Measurements from ENCODE around the gene BRD9. TPM values are rescaled to one million over a fixed set of nuclear protein-coding genes. Genes with fewer than 3 reads are reported as not detected.

The BRD9 gene
- total RNA-seq, 2 donors from 2014 or later, result 58.2 to 67.9 TPM

DNA sequence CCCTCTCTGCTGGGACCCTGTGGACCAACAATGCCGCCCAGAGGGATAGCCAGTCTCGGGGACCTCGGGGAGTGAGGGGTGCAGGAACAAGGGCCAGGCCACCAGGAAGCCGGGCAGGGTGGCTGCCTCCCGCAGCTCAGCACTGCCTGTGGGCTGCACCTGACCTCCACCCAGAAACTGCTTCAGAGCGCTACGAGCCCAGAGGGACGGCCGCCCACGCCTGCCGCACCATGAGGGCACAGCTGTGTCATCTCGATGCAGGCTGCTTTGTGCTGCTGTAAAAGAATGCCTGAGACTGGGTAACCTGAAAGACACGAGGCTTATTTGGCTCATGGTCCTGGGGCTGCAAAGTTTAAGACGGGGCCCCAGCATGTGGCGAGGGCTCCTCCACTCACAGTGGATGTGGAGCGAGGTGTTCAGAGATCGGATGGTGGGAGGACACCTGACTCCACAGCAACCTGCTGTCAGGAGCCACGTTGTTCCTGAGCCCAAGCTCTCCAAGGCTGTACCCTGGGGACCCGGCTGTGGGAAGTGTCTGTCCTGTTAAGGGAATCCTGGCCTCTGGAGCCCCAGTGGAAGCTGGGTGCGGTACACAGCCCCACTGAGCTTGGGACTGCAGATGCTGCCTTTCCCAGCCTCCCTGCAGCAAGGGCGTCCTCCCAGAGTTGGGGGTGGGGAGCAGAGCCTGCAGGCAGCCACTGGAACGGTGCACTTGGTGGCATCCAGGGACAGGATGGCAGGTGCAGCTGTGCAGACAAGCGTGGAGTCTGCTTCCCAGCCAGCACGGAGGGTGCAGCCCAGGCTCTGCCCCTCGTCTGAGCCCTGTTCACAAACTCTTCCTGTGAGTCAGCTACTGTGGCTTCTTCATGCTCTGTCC is 30.0 kb downstream of the BRD9 start:
- no peaks in the 10 kb centered on the region for H3K27me3 Mint-ChIP-seq (ENCODE audit: insufficient read depth)
- DNase-seq, result no peak
- no peaks in the 10 kb centered on the region for H3K9me3 ChIP-seq (ENCODE audit: control insufficient read depth, low read length)
- 94 to 97% methylated on average over 19 to 25 of the region's 25 CpGs for WGBS, 2 experiments (ENCODE audit: insufficient coverage in 1 of 2, insufficient read length in 1 of 2)
- H3K27me3 ChIP-seq (ENCODE audit: control insufficient read depth, insufficient read depth, low read length, poor library complexity, severe bottlenecking), result no peaks in the 10 kb centered on the region
- TF ChIP-seq, protein P1, sequence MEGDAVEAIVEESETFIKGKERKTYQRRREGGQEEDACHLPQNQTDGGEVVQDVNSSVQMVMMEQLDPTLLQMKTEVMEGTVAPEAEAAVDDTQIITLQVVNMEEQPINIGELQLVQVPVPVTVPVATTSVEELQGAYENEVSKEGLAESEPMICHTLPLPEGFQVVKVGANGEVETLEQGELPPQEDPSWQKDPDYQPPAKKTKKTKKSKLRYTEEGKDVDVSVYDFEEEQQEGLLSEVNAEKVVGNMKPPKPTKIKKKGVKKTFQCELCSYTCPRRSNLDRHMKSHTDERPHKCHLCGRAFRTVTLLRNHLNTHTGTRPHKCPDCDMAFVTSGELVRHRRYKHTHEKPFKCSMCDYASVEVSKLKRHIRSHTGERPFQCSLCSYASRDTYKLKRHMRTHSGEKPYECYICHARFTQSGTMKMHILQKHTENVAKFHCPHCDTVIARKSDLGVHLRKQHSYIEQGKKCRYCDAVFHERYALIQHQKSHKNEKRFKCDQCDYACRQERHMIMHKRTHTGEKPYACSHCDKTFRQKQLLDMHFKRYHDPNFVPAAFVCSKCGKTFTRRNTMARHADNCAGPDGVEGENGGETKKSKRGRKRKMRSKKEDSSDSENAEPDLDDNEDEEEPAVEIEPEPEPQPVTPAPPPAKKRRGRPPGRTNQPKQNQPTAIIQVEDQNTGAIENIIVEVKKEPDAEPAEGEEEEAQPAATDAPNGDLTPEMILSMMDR (conservative IDR thresholded peaks at IDR 0.05), result no peak
- no peak overlapping the region for H3K27ac ChIP-seq (ENCODE audit: low read depth, low read length)
- peaks cover 52% of the 10 kb centered on the region for H3K36me3 ChIP-seq (ENCODE audit: control insufficient read depth, insufficient read depth, low read length)
- no peak overlapping the region for H3K4me3 Mint-ChIP-seq
- H3K9me3 Mint-ChIP-seq, result no peaks in the 10 kb centered on the region
- H3K4me1 Mint-ChIP-seq, result peaks cover 5% of the 10 kb centered on the region
- peaks cover 37% of the 10 kb centered on the region for H3K36me3 Mint-ChIP-seq (ENCODE audit: low read depth)
- no peak overlapping the region for H3K4me3 ChIP-seq (ENCODE audit: low read length)
- H3K9ac ChIP-seq (ENCODE audit: extremely low read depth, low read length, poor library complexity, severe bottlenecking), result no peak overlapping the region
- H3K27ac Mint-ChIP-seq, result no peak overlapping the region
- H3K4me1 ChIP-seq (ENCODE audit: control insufficient read depth, insufficient read depth, low read length), result no peaks in the 10 kb centered on the region

DNA sequence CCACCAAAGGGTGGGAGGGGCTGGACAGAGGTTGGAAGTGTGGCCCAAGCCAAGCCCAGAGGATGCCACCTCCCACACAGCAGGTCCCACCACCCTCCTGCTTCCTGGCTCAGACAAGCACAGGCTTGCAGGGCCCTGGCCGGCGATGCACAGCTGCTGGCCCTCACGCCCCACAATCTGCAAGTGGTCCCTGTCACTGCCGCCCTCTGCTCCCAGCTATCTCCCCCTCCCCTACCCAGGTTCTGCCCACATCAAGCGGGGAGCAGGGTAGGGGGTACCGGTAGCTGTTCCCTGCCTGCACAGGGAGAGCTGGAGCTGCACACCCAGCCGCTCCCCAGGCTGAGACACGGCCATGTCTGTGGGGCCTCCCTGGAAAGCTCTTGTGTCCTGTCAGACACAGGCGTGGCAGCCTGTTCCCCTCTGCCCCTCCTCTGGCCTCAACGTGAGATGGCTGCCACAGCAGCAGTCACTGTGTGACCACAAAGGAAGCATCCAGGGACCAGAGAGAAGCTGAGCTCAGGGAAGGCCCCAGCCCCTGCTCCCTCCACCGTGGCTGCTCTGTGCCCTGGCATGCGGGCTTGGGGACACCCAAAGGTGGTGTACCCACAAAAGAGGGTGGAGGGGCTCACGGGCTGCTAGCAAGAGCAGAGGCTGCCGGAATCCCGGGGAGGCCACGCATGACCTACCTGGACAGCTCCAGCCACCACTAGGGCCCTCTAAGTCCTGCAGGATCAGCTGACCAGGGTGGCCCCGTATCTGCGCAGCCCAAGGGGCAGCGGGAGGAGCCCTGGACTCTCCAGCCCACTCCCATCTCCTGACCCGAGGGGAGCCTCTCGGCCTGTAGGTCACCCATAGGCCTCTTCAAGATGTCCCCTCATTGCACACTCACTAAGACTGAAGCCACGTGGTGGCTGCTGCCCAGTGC is 30.9 kb downstream of the BRD9 start:
- WGBS, 2 experiments (ENCODE audit: insufficient coverage in 1 of 2, insufficient read length in 1 of 2), result 88 to 94% methylated on average over 7 to 22 of the region's 22 CpGs
- TF ChIP-seq, protein P1 (conservative IDR thresholded peaks at IDR 0.05), result no peak
- no peaks in the 10 kb centered on the region for H3K27me3 Mint-ChIP-seq (ENCODE audit: insufficient read depth)
- H3K4me3 ChIP-seq (ENCODE audit: low read length), result no peak overlapping the region
- H3K27me3 ChIP-seq (ENCODE audit: control insufficient read depth, insufficient read depth, low read length, poor library complexity, severe bottlenecking), result no peaks in the 10 kb centered on the region
- DNase-seq, result no peak
- H3K9ac ChIP-seq (ENCODE audit: extremely low read depth, low read length, poor library complexity, severe bottlenecking), result no peak overlapping the region
- H3K9me3 ChIP-seq (ENCODE audit: control insufficient read depth, low read length), result no peaks in the 10 kb centered on the region
- H3K4me3 Mint-ChIP-seq, result no peak overlapping the region
- peaks cover 5% of the 10 kb centered on the region for H3K4me1 Mint-ChIP-seq
- H3K27ac Mint-ChIP-seq, result no peak overlapping the region
- H3K36me3 ChIP-seq (ENCODE audit: control insufficient read depth, insufficient read depth, low read length), result peaks cover 44% of the 10 kb centered on the region
- H3K4me1 ChIP-seq (ENCODE audit: control insufficient read depth, insufficient read depth, low read length), result no peaks in the 10 kb centered on the region
- H3K9me3 Mint-ChIP-seq, result no peaks in the 10 kb centered on the region
- H3K36me3 Mint-ChIP-seq (ENCODE audit: low read depth), result peaks cover 32% of the 10 kb centered on the region
- no peak overlapping the region for H3K27ac ChIP-seq (ENCODE audit: low read depth, low read length)

DNA sequence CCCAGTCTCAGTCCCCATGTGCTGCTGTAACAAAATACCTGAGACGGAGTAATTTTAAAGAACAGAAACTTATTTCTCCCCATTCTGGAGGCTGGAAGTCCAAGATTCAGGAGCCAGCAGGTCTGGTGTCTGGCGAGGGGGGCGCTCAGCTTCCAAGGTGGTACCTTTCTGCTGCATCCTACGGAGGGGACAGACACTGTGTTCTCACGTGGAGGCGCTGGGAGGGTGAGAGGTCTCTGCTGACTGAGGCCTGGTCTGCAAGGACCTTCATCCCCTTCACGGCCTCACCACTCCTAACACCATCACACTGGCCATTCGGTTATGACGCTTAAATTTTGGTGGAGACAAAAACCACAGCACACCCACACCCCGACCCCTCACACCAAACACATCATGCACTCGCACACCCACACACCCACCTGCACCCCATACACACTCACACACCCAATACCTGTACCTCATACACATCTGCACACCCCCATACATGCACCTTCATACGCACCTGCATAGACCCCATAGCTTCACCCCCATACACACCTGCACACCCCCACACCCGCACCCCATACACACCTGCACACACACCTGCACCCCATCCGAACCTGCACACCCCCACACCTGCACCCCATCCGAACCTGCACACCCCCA is 32.0 kb downstream of the BRD9 start:
- Histone ChIP-seq H3K36me3 (ENCODE audit: control insufficient read depth, insufficient read depth, low read length) (peaks cover 33% of the 10 kb centered on the region), H3K27ac (ENCODE audit: low read depth, low read length) (no peak overlapping the region), H3K4me3 (ENCODE audit: low read length) (no peak overlapping the region), H3K27me3 (ENCODE audit: control insufficient read depth, insufficient read depth, low read length, poor library complexity, severe bottlenecking) (no peaks in the 10 kb centered on the region), H3K4me1 (ENCODE audit: control insufficient read depth, insufficient read depth, low read length) (no peaks in the 10 kb centered on the region), H3K9ac (ENCODE audit: extremely low read depth, low read length, poor library complexity, severe bottlenecking) (no peak overlapping the region), H3K9me3 (ENCODE audit: control insufficient read depth, low read length) (no peaks in the 10 kb centered on the region)
- TF ChIP-seq, protein P1 (conservative IDR thresholded peaks at IDR 0.05), result no peak
- DNase-seq, result no peak
- Mint-ChIP-seq H3K4me1 (peaks cover 5% of the 10 kb centered on the region), H3K36me3 (ENCODE audit: low read depth) (peaks cover 25% of the 10 kb centered on the region), H3K9me3 (no peaks in the 10 kb centered on the region), H3K4me3 (no peak overlapping the region), H3K27me3 (ENCODE audit: insufficient read depth) (no peaks in the 10 kb centered on the region), H3K27ac (no peak overlapping the region)
- 91 to 94% methylated on average over 5 to 15 of the region's 15 CpGs for WGBS, 2 experiments (ENCODE audit: insufficient coverage in 1 of 2, insufficient read length in 1 of 2)
